Prostate gland (tissue), 2 donors: Measurements from ENCODE around the gene UTP4. TPM values are rescaled to one million over a fixed set of nuclear protein-coding genes. Genes with fewer than 3 reads are reported as not detected.

Source experiments
- DNase-seq: peaks from one replicate; pipeline ENCODE4 v3.0.0-alpha.2; 2019; ENCODE audit warnings: low spot score
- H3K27ac ChIP-seq, 2 donors: fragments of 200-600 bp; sonication (generic); 2 replicates each; pipeline ENCODE4 v1.5.1; 2017 to 2019
- H3K27me3 ChIP-seq: fragments of 200-600 bp; sonication (generic); replicated peaks from 2 replicates; pipeline ENCODE4 v1.5.1; 2019; ENCODE audit not compliant: insufficient read depth
- H3K36me3 ChIP-seq, 2 donors: fragments of 200-600 bp; sonication (generic); 1 replicate in 1 of 2; 2 replicates in 1 of 2; pipeline versions ENCODE4 v1.5.1 to v1.8.1; 2017 to 2019
- H3K4me1 ChIP-seq: fragments of 200-600 bp; sonication (generic); replicated peaks from 2 replicates; pipeline ENCODE4 v1.5.1; 2019
- H3K4me3 ChIP-seq, 2 donors: fragments of 200-600 bp; sonication (generic); 2 replicates each; pipeline ENCODE4 v1.5.1; 2017 to 2019
- H3K9me3 ChIP-seq: fragments of 200-600 bp; sonication (generic); 2 replicates; pipeline ENCODE4 v1.5.1; 2017
- POLR2A ChIP-seq: fragments of 450-650 bp; IDR thresholded peaks from one replicate; pipeline ENCODE4 v1.6.1; 2016; ENCODE audit warnings: antibody characterized with exemption, mild to moderate bottlenecking
- POLR2AphosphoS5 ChIP-seq: sonication (generic); formaldehyde crosslinking; IDR thresholded peaks from one replicate; pipeline ENCODE4 v1.6.1; 2017; ENCODE audit warnings: antibody characterized with exemption
- WGBS: methylation state at CpG from one replicate; pipeline ENCODE4 v1.1.5; 2018; 5-methylcytosine and 5-hydroxymethylcytosine counted together
- intact Hi-C: fragments of 100-400 bp; cut with DNase I; formaldehyde crosslinking; loops from one replicate; pipeline ENCODE4 v1.14.2; 2022
- total RNA-seq, 2 donors: library from RNA; depleted of rRNA; stranded (reverse); fragments of >200 nt; gene quantifications; one replicate each; pipeline ENCODE4 v1.1.0, GENCODE V29; 2016
- TF ChIP-seq, protein P1 (sequence below), 4 experiments: fragments of 200-600 bp in 2 of 4; fragments of 450-650 bp in 2 of 4; sonication (generic) in 2 of 4; IDR thresholded peaks; 1 replicate in 3 of 4; 2 replicates in 1 of 4; pipeline ENCODE4 v1.5.1; 2016 to 2019; ENCODE audit warnings: antibody characterized with exemption in 4 of 4, mild to moderate bottlenecking in 2 of 4, moderate library complexity in 2 of 4

Gene UTP4
- total RNA-seq, 2 donors from 2014 or later: 18.4 to 51.0 TPM

GRCh38 chr16:69114346-69114975 is 18.0 kb upstream of the UTP4 start:
- no peaks in the 10 kb centered on the region for H3K4me1 ChIP-seq
- DNase-seq: no peak
- H3K27ac ChIP-seq: no peak overlapping the region
- no peaks in the 10 kb centered on the region for H3K9me3 ChIP-seq
- no peaks in the 10 kb centered on the region for H3K27me3 ChIP-seq
- intact Hi-C loops: no loop called here
- WGBS: 92% methylated on average over 25 of the region's 25 CpGs
- H3K4me3 ChIP-seq: no peak overlapping the region
- TF ChIP-seq POLR2AphosphoS5: no peak
- no peak for TF ChIP-seq POLR2A
- TF ChIP-seq, protein P1, sequence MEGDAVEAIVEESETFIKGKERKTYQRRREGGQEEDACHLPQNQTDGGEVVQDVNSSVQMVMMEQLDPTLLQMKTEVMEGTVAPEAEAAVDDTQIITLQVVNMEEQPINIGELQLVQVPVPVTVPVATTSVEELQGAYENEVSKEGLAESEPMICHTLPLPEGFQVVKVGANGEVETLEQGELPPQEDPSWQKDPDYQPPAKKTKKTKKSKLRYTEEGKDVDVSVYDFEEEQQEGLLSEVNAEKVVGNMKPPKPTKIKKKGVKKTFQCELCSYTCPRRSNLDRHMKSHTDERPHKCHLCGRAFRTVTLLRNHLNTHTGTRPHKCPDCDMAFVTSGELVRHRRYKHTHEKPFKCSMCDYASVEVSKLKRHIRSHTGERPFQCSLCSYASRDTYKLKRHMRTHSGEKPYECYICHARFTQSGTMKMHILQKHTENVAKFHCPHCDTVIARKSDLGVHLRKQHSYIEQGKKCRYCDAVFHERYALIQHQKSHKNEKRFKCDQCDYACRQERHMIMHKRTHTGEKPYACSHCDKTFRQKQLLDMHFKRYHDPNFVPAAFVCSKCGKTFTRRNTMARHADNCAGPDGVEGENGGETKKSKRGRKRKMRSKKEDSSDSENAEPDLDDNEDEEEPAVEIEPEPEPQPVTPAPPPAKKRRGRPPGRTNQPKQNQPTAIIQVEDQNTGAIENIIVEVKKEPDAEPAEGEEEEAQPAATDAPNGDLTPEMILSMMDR (IDR thresholded peaks at IDR 0.05): no peak
- peaks cover 5 to 12% of the 10 kb centered on the region in 2 donors for H3K36me3 ChIP-seq

DNA sequence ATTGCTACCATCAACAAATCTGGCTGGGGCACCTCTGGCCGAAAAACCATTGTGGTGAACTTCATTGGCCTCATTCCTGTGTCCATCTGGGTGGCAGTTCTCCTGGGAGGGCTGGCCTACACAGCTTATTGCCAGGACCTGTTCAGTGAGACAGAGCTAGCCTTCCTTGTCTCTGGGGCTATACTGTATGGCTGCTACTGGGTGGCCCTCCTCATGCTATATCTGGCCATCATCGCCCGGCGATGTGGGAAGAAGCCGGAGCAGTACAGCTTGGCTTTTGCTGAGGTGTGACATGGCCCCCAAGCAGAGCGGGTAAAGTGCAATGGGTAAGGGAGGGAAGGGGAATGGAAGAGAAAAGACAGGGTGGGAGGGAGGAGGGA is 17.5 kb upstream of the UTP4 start:
- Histone ChIP-seq H3K36me3 (peaks cover 5 to 16% of the 10 kb centered on the region in 2 donors), H3K27ac (no peak overlapping the region), H3K9me3 (no peaks in the 10 kb centered on the region), H3K4me3 (no peak overlapping the region), H3K27me3 (no peaks in the 10 kb centered on the region), H3K4me1 (no peaks in the 10 kb centered on the region)
- intact Hi-C loops: loop anchor here (5.0 kb wide), 2 partner anchors 208 to 408 kb away; no protein-coding TSS in a partner anchor
- TF ChIP-seq, protein P1 (IDR thresholded peaks at IDR 0.05): no peak
- TF ChIP-seq POLR2A: no peak
- TF ChIP-seq POLR2AphosphoS5: no peak
- DNase-seq: no peak
- WGBS: over 99% methylated on average over 6 of the region's 6 CpGs

DNA sequence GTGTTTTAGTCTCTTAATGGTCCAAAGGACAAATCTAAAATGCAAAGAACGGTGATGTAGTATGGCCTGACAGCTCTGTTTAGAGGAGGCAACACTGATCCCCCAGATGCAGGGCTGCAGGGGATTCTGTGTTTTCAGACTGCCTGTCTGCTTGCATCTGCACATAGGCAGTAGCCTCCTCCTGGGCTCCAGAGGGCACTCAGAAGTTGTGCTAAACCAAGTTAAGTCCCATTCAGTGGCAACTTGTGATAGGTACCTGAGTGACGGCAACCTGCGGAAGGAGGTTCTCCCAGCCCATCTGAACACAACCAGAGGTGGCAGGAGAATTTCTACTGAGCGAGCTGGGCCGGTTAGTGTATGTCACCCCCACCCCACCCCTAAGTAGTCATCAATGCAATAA is 17.1 kb upstream of the UTP4 start:
- no peak overlapping the region for H3K4me3 ChIP-seq
- no peak overlapping the region for H3K27ac ChIP-seq
- 87% methylated on average over 5 of the region's 5 CpGs for WGBS
- no peak for TF ChIP-seq POLR2AphosphoS5
- no peak for TF ChIP-seq POLR2A
- TF ChIP-seq, protein P1 (IDR thresholded peaks at IDR 0.05): no peak
- intact Hi-C loops: loop anchor here (5.0 kb wide), 2 partner anchors 208 to 408 kb away; no protein-coding TSS in a partner anchor
- DNase-seq: no peak
- H3K27me3 ChIP-seq: no peaks in the 10 kb centered on the region
- no peaks in the 10 kb centered on the region for H3K9me3 ChIP-seq
- H3K36me3 ChIP-seq: peaks cover 5 to 20% of the 10 kb centered on the region in 2 donors
- no peaks in the 10 kb centered on the region for H3K4me1 ChIP-seq

DNA sequence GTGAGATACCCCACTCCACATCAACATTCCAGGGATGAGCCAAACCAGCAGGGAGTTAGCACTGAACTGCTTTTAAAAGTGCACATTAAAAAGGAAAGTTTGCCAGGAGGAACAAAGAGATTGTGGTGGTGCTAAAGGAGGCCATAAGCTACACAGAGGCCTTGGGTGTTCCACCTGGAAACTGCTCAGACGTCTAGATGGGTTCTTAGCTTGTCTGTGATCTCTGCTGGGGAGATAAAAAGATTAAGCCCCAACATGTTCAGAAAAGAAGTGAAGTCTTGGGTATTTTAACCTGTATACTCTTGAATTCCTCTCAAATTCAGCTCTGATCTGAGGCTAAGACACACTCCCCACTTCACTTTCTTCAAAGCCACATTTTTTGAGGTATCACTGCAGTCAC is 16.6 kb upstream of the UTP4 start:
- intact Hi-C loops: loop anchor here (5.0 kb wide), 2 partner anchors 209 to 409 kb away; no protein-coding TSS in a partner anchor
- WGBS: 33% methylated on average over 1 of the region's 1 CpG
- no peak overlapping the region for H3K27ac ChIP-seq
- peaks cover 5 to 24% of the 10 kb centered on the region in 2 donors for H3K36me3 ChIP-seq
- no peak overlapping the region for H3K4me3 ChIP-seq
- H3K4me1 ChIP-seq: no peaks in the 10 kb centered on the region
- H3K9me3 ChIP-seq: no peaks in the 10 kb centered on the region
- TF ChIP-seq POLR2AphosphoS5 (no peak), POLR2A (no peak)
- TF ChIP-seq, protein P1 (IDR thresholded peaks at IDR 0.05): no peak
- H3K27me3 ChIP-seq: no peaks in the 10 kb centered on the region
- no peak for DNase-seq
